ENCODE results near the gene ARTN.

DNA sequence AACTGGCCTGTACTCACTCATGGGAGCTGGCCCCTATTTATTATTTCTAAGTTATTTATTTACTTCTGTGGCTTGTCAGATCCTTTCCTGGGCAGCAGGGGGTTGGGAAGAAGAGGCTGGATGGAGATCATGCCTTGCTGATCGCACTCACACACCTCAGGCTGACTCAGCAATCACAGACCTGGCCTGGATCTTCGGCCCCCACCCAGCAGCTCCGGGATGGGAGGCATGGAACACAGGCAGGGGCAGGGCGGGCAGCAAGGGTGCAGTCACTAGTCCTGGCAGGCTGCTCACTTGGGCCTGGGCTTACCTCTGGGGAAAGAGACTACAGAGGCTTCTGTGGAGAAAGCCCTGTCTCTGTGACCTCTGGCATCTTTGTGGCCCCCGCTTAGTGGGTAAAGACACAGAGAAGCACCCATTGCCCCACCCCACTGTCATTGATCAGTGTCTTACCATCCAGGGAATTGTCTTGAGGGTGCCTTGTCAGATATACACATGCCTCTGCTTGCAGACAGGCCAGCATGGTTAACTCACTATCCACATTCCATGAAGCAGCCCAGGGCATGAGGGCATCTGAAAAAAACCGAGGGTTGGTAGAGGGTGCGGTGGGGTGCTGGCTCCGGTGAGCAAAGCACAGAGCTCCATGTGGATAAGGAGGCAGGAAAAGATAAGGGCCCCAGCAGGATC is 3.7 kb downstream of the ARTN start:
- TF ChIP-seq, protein P1, sequence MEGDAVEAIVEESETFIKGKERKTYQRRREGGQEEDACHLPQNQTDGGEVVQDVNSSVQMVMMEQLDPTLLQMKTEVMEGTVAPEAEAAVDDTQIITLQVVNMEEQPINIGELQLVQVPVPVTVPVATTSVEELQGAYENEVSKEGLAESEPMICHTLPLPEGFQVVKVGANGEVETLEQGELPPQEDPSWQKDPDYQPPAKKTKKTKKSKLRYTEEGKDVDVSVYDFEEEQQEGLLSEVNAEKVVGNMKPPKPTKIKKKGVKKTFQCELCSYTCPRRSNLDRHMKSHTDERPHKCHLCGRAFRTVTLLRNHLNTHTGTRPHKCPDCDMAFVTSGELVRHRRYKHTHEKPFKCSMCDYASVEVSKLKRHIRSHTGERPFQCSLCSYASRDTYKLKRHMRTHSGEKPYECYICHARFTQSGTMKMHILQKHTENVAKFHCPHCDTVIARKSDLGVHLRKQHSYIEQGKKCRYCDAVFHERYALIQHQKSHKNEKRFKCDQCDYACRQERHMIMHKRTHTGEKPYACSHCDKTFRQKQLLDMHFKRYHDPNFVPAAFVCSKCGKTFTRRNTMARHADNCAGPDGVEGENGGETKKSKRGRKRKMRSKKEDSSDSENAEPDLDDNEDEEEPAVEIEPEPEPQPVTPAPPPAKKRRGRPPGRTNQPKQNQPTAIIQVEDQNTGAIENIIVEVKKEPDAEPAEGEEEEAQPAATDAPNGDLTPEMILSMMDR (IDR thresholded peaks at IDR 0.05; ENCODE audit: low read depth, low read length): no peak
- TF ChIP-seq POLR2A (IDR thresholded peaks at IDR 0.05; ENCODE audit: extremely low read depth, insufficient read length): no peak
